AG09309 (cell line): ENCODE data around the gene RNU1-4.
"Not testable (repeated sequence)": the region's sequence is repeated elsewhere in the genome, so short reads cannot be mapped to it uniquely, and the experiment has no call there.

Experiments
- DNase-seq: peaks from one replicate; pipeline ENCODE4 v3.0.0-alpha.2; 2010; ENCODE audit warnings: low read depth
- H3K4me3 ChIP-seq: 2 replicates; pipeline ENCODE4 v1.5.1; 2011; ENCODE audit warnings: mild to moderate bottlenecking, low read depth, low read length, moderate library complexity; ENCODE audit not compliant: control insufficient read depth

Gene RNU1-4

DNA sequence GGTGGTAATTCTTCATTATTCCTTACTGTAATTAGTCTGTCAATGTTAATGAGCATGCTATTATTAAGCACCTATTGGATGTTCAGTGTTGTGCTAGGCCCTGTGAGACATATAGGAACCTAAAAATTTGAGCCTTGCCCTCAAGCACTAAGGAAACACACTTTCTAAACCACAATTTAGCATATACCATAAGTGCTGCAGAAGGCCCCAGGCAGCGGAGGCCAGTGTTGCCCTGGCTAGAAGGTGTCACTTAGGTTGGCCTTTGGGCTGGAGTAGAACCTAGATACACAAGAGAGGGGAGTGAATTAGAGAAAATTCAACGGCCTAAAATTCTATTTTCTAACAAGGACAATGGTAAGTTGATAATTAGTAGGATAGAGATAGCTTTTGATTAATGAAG lies 44.6 kb downstream of the RNU1-4 start:
- H3K4me3 ChIP-seq, result not testable (repeated sequence)

DNA sequence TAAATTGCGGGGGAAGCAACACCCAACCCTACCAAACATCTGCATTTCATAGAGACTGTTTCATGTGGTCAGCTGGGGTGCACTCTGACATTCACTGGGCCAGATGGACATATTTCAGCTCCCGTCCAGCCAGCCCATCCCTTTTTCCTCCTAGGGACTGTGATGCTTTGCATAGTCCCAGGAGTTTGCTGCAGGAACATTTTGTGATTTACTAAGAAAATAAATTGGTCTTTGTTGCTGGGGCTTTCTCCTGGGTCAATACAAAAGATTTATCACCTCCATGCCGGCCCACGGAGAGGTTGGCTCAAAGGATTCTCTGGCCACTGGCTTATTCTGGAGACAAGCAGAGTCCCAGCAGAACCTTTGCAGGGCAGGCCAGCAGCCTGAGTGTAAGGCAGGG lies 46.0 kb downstream of the RNU1-4 start:
- DNase-seq, H3K4me3 ChIP-seq: not testable (repeated sequence)

More for the DNA sequence above, 44.6 kb downstream of the RNU1-4 start:
- not testable (repeated sequence) for DNase-seq

DNA sequence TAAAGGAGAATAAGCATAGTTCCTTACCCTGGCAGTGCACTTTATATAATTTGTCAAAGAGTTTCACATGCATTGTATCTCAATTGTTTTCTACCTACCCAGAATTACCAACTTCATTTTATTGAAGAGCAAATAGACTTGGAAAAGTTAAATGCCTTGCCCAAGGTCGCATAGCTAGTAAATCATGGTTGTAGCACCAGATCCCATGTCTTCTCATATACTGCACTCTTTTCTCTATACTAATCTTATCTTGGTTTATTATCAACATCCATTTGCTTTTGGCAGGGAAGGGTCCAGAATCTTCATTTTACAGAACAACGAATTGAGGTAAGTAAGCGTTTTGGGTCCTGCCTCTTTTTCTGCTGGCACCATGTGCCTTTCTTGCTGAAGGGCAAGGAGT lies 46.9 kb downstream of the RNU1-4 start:
- not testable (repeated sequence) for H3K4me3 ChIP-seq, DNase-seq

DNA sequence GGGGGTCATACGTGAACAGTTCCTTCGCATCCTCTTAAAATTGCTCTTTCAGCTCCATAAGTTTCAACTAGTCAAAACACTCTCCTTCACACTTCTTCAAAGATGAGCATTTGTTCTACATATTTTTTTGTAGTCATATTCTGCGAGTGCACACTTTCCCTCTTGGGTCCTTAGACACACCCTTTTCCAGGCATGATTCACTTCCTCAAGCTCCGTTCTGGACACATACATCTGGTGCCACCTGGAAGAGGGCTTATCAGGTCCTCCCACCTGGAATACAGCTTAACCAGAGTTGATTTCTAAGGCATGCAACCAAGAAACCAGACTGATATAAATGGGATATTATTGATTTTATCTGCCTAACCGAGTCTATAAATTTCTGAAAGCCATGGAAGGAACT lies 47.4 kb downstream of the RNU1-4 start:
- not testable (repeated sequence) for DNase-seq

More for the DNA sequence above, 47.4 kb downstream of the RNU1-4 start:
- not testable (repeated sequence) for H3K4me3 ChIP-seq
